Astrocyte (in vitro differentiated cells and primary cell): Measurements from ENCODE around the gene STRN. TPM values are rescaled to one million over a fixed set of nuclear protein-coding genes. Genes with fewer than 3 reads are reported as not detected.

Source experiments
- DNase-seq: peaks from one replicate; pipeline ENCODE4 v3.0.0-alpha.2; 2010; ENCODE audit warnings: low read depth
- FAIRE-seq: peaks from 2 replicates; lab custom pipeline; 2011; peaks lifted over from hg19 to GRCh38; lab: Jason Lieb, UNC
- H2AFZ ChIP-seq: 2 replicates; pipeline ENCODE4 v1.6.0; 2012; ENCODE audit warnings: low read depth, low read length, inconsistent platforms
- H3K27ac ChIP-seq: 2 replicates; pipeline ENCODE4 v1.5.1; 2011; ENCODE audit warnings: low read depth, low read length, inconsistent platforms
- H3K27me3 ChIP-seq: 2 replicates; pipeline ENCODE4 v1.6.0; 2011; ENCODE audit warnings: low read length, inconsistent platforms; ENCODE audit not compliant: insufficient read depth
- H3K36me3 ChIP-seq: 2 replicates; pipeline ENCODE4 v1.5.1; 2011; ENCODE audit warnings: low read length, inconsistent platforms; ENCODE audit not compliant: insufficient read depth
- H3K4me1 ChIP-seq: 2 replicates; pipeline ENCODE4 v1.5.1; 2011; ENCODE audit warnings: low read length, inconsistent platforms; ENCODE audit not compliant: insufficient read depth
- H3K4me2 ChIP-seq: 2 replicates; pipeline ENCODE4 v1.6.0; 2012; ENCODE audit warnings: low read length, inconsistent platforms
- H3K4me3 ChIP-seq: 2 replicates; pipeline ENCODE4 v1.5.1; 2011; ENCODE audit warnings: low read depth, mild to moderate bottlenecking, low read length, inconsistent platforms; ENCODE audit not compliant: insufficient read depth
- H3K79me2 ChIP-seq: 2 replicates; pipeline ENCODE4 v1.6.0; 2012; ENCODE audit warnings: mild to moderate bottlenecking, low read length, inconsistent platforms; ENCODE audit not compliant: insufficient read depth
- H3K9ac ChIP-seq: 2 replicates; pipeline ENCODE4 v1.6.0; 2012; ENCODE audit warnings: mild to moderate bottlenecking, low read length, inconsistent platforms
- H3K9me3 ChIP-seq: 2 replicates; pipeline ENCODE4 v1.5.1; 2012; ENCODE audit warnings: low read depth, mild to moderate bottlenecking, low read length, inconsistent platforms; ENCODE audit not compliant: insufficient read depth
- H4K20me1 ChIP-seq: 2 replicates; pipeline ENCODE4 v1.6.0; 2012; ENCODE audit warnings: low read length, inconsistent platforms; ENCODE audit not compliant: insufficient read depth
- H3K27ac Mint-ChIP-seq: one replicate; pipeline ENCODE4 v1.8.0; 2021; ENCODE audit warnings: mild to moderate bottlenecking, mixed read lengths; ENCODE audit not compliant: unreplicated experiment
- H3K27me3 Mint-ChIP-seq: one replicate; pipeline ENCODE4 v1.8.0; 2021; ENCODE audit warnings: low read depth, mixed read lengths; ENCODE audit not compliant: unreplicated experiment
- H3K36me3 Mint-ChIP-seq: one replicate; pipeline ENCODE4 v1.8.0; 2021; ENCODE audit warnings: low read depth, mixed read lengths; ENCODE audit not compliant: unreplicated experiment
- H3K4me1 Mint-ChIP-seq: one replicate; pipeline ENCODE4 v1.8.0; 2021; ENCODE audit warnings: low read depth, mixed read lengths; ENCODE audit not compliant: unreplicated experiment
- H3K4me3 Mint-ChIP-seq: one replicate; pipeline ENCODE4 v1.8.0; 2021; ENCODE audit warnings: mild to moderate bottlenecking, moderate library complexity, mixed read lengths; ENCODE audit not compliant: unreplicated experiment
- H3K9me3 Mint-ChIP-seq: one replicate; pipeline ENCODE4 v1.8.0; 2021; ENCODE audit warnings: mild to moderate bottlenecking, mixed read lengths; ENCODE audit not compliant: unreplicated experiment
- EZH2 ChIP-seq: IDR thresholded peaks from 2 replicates; pipeline ENCODE4 v1.6.1; 2012; ENCODE audit warnings: mild to moderate bottlenecking, low read length, inconsistent platforms; ENCODE audit not compliant: insufficient read depth
- total RNA-seq: library from RNA; stranded (reverse); gene quantifications from 2 replicates; pipeline ENCODE4 v1.2.1, GENCODE V29; 2021
- TF ChIP-seq, protein P1 (sequence below): IDR thresholded peaks from 2 replicates; pipeline ENCODE4 v1.5.1; 2011; ENCODE audit warnings: low read depth, mild to moderate bottlenecking, inconsistent platforms, low read length, moderate library complexity; ENCODE audit not compliant: insufficient read depth

STRN gene
- total RNA-seq, 1 donor from 2014 or later: 25.6 TPM

DNA sequence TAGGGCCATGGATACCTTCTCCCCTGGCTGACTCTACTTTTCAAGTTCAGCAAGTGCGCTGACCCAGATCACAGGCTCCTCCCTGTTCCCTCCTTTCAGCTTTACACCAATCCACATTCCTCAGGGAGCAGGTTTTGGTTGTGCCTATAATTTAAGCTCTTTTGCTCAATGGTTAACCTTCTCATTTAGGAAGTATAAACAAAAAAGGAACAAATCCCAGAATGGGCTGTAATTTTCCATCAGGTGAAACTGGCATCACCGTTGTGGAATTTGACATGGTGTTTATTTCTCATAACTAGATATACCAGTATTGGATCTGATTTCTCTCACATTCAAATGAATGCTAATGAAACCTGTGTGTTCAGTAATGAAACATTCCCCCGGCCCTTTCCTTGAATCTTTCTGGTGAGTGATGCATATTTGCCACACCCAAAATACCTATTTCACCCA is 13.6 kb downstream of the STRN start:
- FAIRE-seq: no peak
- no peak overlapping the region for H3K27ac Mint-ChIP-seq
- H3K79me2 ChIP-seq: peaks cover 66% of the 10 kb centered on the region

DNA sequence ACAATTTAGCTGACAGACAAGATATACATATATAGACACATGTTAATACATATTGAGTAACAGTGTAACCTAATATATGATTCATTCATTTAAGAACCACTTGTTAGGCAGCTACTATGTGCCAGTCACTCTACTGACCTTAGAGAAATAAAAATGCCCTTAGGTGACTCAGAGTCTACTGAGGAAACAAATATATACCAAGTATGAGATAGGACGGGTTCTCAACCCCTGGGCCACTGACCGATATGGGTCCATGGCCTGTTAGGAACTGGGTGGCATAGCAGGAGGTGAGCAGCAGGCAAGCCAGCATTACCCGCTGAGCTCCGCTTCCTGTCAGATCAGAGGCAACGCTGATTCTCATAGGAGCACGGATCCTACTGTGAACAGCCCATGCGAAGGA is 14.8 kb downstream of the STRN start:
- Mint-ChIP-seq H3K4me1 (peaks cover 22% of the 10 kb centered on the region), H3K4me3 (no peak overlapping the region), H3K36me3 (no peaks in the 10 kb centered on the region), H3K27me3 (no peaks in the 10 kb centered on the region), H3K27ac (no peak overlapping the region), H3K9me3 (no peaks in the 10 kb centered on the region)
- FAIRE-seq (no peak), DNase-seq (peak; percentile 49)
- H2AFZ ChIP-seq: no peak overlapping the region
- no peak for TF ChIP-seq EZH2
- TF ChIP-seq, protein P1, sequence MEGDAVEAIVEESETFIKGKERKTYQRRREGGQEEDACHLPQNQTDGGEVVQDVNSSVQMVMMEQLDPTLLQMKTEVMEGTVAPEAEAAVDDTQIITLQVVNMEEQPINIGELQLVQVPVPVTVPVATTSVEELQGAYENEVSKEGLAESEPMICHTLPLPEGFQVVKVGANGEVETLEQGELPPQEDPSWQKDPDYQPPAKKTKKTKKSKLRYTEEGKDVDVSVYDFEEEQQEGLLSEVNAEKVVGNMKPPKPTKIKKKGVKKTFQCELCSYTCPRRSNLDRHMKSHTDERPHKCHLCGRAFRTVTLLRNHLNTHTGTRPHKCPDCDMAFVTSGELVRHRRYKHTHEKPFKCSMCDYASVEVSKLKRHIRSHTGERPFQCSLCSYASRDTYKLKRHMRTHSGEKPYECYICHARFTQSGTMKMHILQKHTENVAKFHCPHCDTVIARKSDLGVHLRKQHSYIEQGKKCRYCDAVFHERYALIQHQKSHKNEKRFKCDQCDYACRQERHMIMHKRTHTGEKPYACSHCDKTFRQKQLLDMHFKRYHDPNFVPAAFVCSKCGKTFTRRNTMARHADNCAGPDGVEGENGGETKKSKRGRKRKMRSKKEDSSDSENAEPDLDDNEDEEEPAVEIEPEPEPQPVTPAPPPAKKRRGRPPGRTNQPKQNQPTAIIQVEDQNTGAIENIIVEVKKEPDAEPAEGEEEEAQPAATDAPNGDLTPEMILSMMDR: no peak
- no peak overlapping the region for H3K4me2 ChIP-seq
- H4K20me1 ChIP-seq: peaks cover 39% of the 10 kb centered on the region
- H3K36me3 ChIP-seq: no peaks in the 10 kb centered on the region
- H3K4me1 ChIP-seq: no peaks in the 10 kb centered on the region
- H3K9me3 ChIP-seq: no peaks in the 10 kb centered on the region
- H3K79me2 ChIP-seq: peaks cover 57% of the 10 kb centered on the region
- H3K27me3 ChIP-seq: no peaks in the 10 kb centered on the region
- H3K4me3 ChIP-seq: no peak overlapping the region
- H3K27ac ChIP-seq: no peak overlapping the region
- no peak overlapping the region for H3K9ac ChIP-seq

More for the DNA sequence above, 13.6 kb downstream of the STRN start:
- H3K27me3 Mint-ChIP-seq: no peaks in the 10 kb centered on the region
- Histone ChIP-seq H3K9ac (no peak overlapping the region), H3K9me3 (no peaks in the 10 kb centered on the region), H3K4me1 (no peaks in the 10 kb centered on the region), H3K4me2 (no peak overlapping the region), H2AFZ (no peak overlapping the region), H3K4me3 (no peak overlapping the region), H4K20me1 (peaks cover 46% of the 10 kb centered on the region), H3K36me3 (no peaks in the 10 kb centered on the region), H3K27me3 (no peaks in the 10 kb centered on the region), H3K27ac (no peak overlapping the region)
- no peak overlapping the region for H3K4me3 Mint-ChIP-seq
- DNase-seq: no peak
- no peaks in the 10 kb centered on the region for H3K36me3 Mint-ChIP-seq
- H3K9me3 Mint-ChIP-seq: no peaks in the 10 kb centered on the region
- H3K4me1 Mint-ChIP-seq: peaks cover 22% of the 10 kb centered on the region
- TF ChIP-seq, protein P1: no peak
- no peak for TF ChIP-seq EZH2

GRCh38 chr2:36951027-36951518 is 15.3 kb downstream of the STRN start:
- TF ChIP-seq, protein P1: no peak
- no peak for TF ChIP-seq EZH2
- peaks cover 54% of the 10 kb centered on the region for H3K79me2 ChIP-seq
- H3K27ac Mint-ChIP-seq: no peak overlapping the region

More at GRCh38 chr2:36951027-36951518, 15.3 kb downstream of the STRN start:
- DNase-seq (no peak), FAIRE-seq (no peak)
- Mint-ChIP-seq H3K27me3 (no peaks in the 10 kb centered on the region), H3K4me3 (no peak overlapping the region), H3K4me1 (peaks cover 22% of the 10 kb centered on the region), H3K9me3 (no peaks in the 10 kb centered on the region), H3K36me3 (no peaks in the 10 kb centered on the region)
- Histone ChIP-seq H2AFZ (no peak overlapping the region), H3K4me1 (no peaks in the 10 kb centered on the region), H3K4me2 (no peak overlapping the region), H4K20me1 (peaks cover 34% of the 10 kb centered on the region), H3K9me3 (no peaks in the 10 kb centered on the region), H3K9ac (no peak overlapping the region), H3K36me3 (no peaks in the 10 kb centered on the region), H3K4me3 (no peak overlapping the region), H3K27ac (no peak overlapping the region), H3K27me3 (no peaks in the 10 kb centered on the region)
